IPS-18a (cell line): ENCODE results near the gene SPATS2L.

ENCODE experiments used
- H3K27ac ChIP-seq: one replicate; pipeline ENCODE4 v1.5.1; 2013; ENCODE audit warnings: low read length
- H3K27me3 ChIP-seq: one replicate; pipeline ENCODE4 v1.6.1; 2013; ENCODE audit warnings: mild to moderate bottlenecking, low read length; ENCODE audit not compliant: control insufficient read depth, insufficient read depth
- H3K36me3 ChIP-seq: one replicate; pipeline ENCODE4 v1.6.1; 2013; ENCODE audit warnings: low read depth, low read length; ENCODE audit not compliant: control insufficient read depth
- H3K4me1 ChIP-seq: one replicate; pipeline ENCODE4 v1.6.1; 2013; ENCODE audit warnings: low read depth, low read length; ENCODE audit not compliant: control insufficient read depth
- H3K4me3 ChIP-seq: one replicate; pipeline ENCODE4 v1.5.1; 2013; ENCODE audit warnings: low read length
- H3K9ac ChIP-seq: one replicate; pipeline ENCODE4 v1.6.1; 2013; ENCODE audit warnings: mild to moderate bottlenecking, low read length, moderate library complexity
- H3K9me3 ChIP-seq: one replicate; pipeline ENCODE4 v1.6.1; 2013; ENCODE audit warnings: low read depth, low read length; ENCODE audit not compliant: control insufficient read depth

Gene SPATS2L

DNA sequence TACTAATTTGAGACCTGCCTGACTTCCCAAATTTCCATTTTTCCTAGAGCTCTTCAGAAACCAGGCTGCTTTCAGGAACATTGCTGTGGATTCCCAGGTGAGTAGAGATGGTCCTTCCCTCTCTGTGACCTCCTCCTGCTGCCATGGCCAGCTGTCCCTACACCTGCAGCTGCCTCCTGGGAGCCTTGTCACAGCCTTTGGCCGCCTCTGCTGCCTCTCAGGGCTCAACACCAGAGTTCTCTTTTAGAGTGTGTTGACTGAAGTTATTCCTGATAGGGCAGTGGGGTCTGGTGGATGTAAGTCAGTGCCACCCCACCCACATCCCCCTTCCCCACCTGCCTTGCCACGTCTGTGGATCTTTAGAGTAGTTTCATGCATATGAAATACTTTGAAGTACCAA is 22.9 kb downstream of the SPATS2L start:
- no peaks in the 10 kb centered on the region for H3K27me3 ChIP-seq
- peaks cover 4% of the 10 kb centered on the region for H3K4me1 ChIP-seq
- no peak overlapping the region for H3K4me3 ChIP-seq
- H3K9me3 ChIP-seq: no peaks in the 10 kb centered on the region
- peaks cover 4% of the 10 kb centered on the region for H3K36me3 ChIP-seq
- H3K27ac ChIP-seq: no peak overlapping the region
- no peak overlapping the region for H3K9ac ChIP-seq

DNA sequence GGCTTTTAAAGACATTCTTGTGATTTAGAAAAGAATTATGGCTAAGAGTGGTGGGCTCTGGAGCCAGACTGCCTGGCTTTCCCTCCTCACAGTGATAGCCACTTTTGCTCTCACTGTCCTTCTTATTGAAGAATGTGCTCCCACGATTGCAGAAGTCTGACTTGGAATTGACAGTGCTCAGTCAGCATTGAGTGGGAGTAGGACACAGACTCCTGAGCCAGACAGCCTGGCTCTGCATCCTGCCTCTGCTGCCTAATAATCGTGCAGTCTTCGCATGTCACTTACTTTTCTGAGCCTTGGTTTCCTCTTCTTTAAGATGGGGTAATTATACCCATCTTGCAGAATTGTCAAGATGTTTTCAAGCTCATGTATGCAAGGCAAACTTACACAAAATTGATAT is 23.3 kb downstream of the SPATS2L start:
- H3K4me3 ChIP-seq: no peak overlapping the region
- H3K9ac ChIP-seq: no peak overlapping the region
- H3K4me1 ChIP-seq: no peaks in the 10 kb centered on the region
- no peak overlapping the region for H3K27ac ChIP-seq
- no peaks in the 10 kb centered on the region for H3K9me3 ChIP-seq
- peaks cover 4% of the 10 kb centered on the region for H3K36me3 ChIP-seq
- no peaks in the 10 kb centered on the region for H3K27me3 ChIP-seq

DNA sequence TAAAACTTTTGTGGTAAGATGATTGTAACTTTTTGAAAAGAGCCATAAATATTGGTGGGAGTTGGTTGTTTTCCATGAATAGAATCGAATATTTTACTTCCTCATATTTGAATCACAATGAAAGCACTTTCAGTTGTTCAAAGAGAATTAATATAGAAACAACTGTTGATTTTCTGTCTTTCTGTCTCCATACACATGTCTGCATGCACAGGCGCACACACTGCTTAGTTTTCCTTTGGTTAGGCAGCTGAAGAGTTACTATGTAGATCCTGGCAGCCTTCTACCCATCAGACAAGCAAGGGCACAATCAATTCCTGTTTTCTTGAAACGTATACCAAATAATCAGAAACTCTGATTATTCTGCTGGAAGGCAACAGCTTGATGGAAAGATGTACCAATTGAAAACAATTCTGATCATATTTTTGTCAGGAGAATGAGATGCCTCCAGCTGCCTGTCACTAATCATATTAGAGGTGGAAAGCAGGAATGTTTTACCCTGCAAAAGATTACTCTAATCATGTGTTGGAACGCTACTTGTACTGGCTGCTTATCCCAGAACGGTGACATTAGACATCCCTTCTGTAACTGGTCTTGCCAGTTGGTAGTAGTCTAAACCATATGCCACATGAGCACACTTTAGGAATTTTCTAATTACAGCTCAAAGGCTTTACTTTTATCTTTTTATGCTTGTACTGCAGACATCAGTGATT is 24.0 kb downstream of the SPATS2L start:
- Histone ChIP-seq H3K9ac (no peak overlapping the region), H3K27ac (no peak overlapping the region), H3K9me3 (no peaks in the 10 kb centered on the region), H3K27me3 (no peaks in the 10 kb centered on the region), H3K4me1 (no peaks in the 10 kb centered on the region), H3K4me3 (no peak overlapping the region), H3K36me3 (peaks cover 4% of the 10 kb centered on the region)

DNA sequence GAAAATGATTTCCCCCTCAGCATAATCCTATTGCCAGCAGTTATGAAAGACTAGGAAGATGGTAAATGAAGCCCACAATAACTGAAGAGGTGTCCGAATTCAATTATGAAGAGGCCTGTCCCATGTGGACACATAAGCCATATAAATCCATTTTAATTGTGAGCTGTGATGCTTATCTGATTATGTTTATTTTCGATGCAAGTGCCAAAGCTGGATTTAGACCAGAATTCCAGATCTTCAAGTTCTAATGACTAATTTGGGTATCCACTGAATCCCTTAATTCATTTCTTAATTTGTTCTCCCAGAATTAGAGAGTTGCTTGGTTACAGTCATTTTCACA is 24.5 kb downstream of the SPATS2L start:
- Histone ChIP-seq H3K9me3 (no peaks in the 10 kb centered on the region), H3K36me3 (peaks cover 4% of the 10 kb centered on the region), H3K27ac (no peak overlapping the region), H3K27me3 (no peaks in the 10 kb centered on the region), H3K4me3 (no peak overlapping the region), H3K4me1 (no peaks in the 10 kb centered on the region), H3K9ac (no peak overlapping the region)

DNA sequence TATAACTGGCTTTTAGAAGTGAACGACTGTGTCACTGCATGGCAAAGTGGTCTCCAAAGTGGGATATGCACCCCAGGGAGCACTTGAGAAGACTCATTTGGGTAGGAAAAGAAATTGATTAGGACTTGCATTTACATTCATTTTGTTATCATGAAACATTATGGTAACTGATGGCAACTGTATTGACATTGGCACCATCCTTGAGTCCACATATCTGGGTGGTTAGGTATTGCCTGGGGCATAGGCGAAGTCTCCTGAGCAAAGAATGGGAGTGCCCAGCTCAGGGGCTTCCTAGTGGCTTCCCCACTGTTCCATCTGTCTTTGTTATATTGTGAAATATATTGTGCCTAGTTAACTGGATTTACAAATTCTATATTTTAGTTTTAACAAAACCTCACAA is 29.2 kb downstream of the SPATS2L start:
- H3K4me3 ChIP-seq: no peak overlapping the region
- no peaks in the 10 kb centered on the region for H3K9me3 ChIP-seq
- H3K9ac ChIP-seq: no peak overlapping the region
- H3K27me3 ChIP-seq: no peaks in the 10 kb centered on the region
- H3K4me1 ChIP-seq: peaks cover 16% of the 10 kb centered on the region
- peaks cover 4% of the 10 kb centered on the region for H3K36me3 ChIP-seq
- H3K27ac ChIP-seq: no peak overlapping the region

DNA sequence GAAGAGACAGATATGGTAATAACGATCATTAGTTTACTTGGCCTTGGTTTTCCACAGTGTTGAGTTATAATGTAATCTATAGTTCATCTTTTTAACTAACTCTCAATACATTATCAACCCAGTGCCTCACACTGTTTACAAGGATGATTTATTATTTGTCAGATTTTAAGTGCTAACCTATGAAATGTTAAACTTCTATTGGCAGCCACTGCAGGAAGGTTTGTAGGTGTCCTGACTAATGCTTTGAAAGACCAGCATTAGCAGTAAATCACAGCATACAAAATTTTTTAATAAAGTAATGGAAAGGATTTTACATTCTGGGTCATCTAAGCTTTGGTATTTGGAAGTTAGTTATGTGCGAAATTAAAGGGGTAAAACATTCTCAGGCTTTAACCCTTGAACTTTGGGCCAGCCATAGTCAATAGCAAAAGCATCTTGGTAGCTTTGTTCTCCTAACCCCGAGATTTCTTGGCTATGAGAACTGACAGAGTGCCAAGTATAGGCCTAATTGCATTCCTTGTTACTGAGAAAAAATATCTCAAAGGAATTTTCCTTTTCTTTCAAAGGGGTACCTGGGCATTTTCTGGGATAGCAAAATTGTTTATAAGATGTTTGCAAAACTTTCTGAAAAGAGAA is 30.6 kb downstream of the SPATS2L start:
- H3K27ac ChIP-seq: no peak overlapping the region

DNA sequence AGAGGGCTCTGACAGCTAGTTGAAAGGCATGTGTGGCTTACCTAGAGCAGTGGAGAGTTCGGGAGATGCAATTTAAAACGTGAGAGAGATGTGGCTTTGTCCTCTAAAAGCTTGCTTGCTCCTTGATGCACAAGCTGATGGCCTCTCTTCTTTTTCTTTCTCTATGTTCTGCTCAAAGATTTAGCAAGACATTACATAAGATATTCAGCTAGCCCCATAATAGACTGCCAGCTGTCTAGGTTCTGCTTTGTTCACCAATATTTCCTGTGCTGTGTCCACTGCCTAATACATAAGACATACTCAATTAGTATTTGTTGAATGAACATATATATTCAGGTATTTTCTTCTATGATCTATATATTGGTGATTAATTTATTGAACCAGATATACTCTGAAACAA is 31.1 kb downstream of the SPATS2L start:
- no peaks in the 10 kb centered on the region for H3K36me3 ChIP-seq
- no peak overlapping the region for H3K9ac ChIP-seq
- H3K9me3 ChIP-seq: no peaks in the 10 kb centered on the region
- H3K27me3 ChIP-seq: no peaks in the 10 kb centered on the region
- H3K4me1 ChIP-seq: peaks cover 16% of the 10 kb centered on the region
- H3K4me3 ChIP-seq: no peak overlapping the region
- no peak overlapping the region for H3K27ac ChIP-seq

More for the DNA sequence above, 30.6 kb downstream of the SPATS2L start:
- H3K4me3 ChIP-seq: no peak overlapping the region
- H3K4me1 ChIP-seq: peaks cover 16% of the 10 kb centered on the region
- no peaks in the 10 kb centered on the region for H3K9me3 ChIP-seq
- no peaks in the 10 kb centered on the region for H3K36me3 ChIP-seq
- H3K9ac ChIP-seq: no peak overlapping the region
- no peaks in the 10 kb centered on the region for H3K27me3 ChIP-seq

DNA sequence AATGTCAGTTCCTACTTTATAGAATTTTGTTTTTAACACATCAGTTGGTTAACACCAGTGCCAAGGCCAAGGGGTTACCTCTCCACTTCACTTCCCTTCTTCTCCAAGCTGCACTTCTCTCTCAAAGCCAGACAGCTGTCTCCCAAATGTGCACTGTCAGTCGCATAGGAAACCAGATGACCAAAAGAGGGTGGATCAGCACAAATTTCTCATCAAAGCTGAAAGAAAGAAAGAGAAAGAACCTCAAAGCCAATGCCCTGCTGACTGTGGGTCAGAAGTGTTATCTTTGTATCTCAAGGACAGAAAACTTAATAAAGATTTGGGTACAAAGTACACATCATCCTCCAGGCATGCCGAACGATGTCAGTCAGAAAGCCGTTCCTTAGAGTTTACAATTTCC is 32.2 kb downstream of the SPATS2L start:
- no peak overlapping the region for H3K27ac ChIP-seq
- H3K4me1 ChIP-seq: peaks cover 16% of the 10 kb centered on the region
- no peaks in the 10 kb centered on the region for H3K9me3 ChIP-seq
- H3K9ac ChIP-seq: no peak overlapping the region
- no peaks in the 10 kb centered on the region for H3K27me3 ChIP-seq
- H3K36me3 ChIP-seq: no peaks in the 10 kb centered on the region
- no peak overlapping the region for H3K4me3 ChIP-seq

DNA sequence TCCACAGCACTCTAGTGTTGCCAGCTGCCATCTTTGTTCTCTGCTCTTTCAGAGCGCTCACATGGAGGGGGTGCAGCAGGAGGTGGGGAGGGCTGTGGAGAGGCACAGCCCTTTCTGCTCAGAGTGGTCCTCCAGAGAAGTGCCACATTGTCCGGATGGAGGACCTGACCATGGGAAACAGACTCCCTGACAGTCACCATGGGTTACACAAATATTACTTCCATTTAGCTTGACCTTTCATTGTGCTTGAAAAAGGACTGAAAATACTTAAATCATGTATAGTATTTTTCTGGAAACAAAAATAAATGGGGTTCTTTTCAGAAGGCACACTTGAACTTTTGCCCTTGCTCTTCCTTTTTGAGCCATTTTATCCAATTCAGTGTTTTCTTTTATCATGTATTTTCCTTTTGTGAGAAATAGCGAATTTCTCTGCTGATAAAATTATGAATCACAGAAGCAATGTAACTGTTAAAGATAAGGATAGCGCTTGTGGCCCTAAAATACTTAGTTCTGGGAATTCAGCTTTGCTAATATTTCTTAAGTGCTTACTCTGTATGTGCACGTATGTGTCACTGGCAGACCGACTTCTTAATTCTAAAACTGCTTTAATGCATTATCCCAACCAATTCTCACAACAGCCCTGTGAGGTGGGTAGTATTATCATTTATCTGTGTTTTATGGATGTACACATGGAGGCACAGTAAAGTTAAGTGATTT is 34.2 kb downstream of the SPATS2L start:
- no peaks in the 10 kb centered on the region for H3K27me3 ChIP-seq
- no peak overlapping the region for H3K27ac ChIP-seq
- H3K9ac ChIP-seq: no peak overlapping the region
- no peak overlapping the region for H3K4me3 ChIP-seq
- H3K9me3 ChIP-seq: no peaks in the 10 kb centered on the region
- H3K36me3 ChIP-seq: no peaks in the 10 kb centered on the region
- peaks cover 19% of the 10 kb centered on the region for H3K4me1 ChIP-seq

DNA sequence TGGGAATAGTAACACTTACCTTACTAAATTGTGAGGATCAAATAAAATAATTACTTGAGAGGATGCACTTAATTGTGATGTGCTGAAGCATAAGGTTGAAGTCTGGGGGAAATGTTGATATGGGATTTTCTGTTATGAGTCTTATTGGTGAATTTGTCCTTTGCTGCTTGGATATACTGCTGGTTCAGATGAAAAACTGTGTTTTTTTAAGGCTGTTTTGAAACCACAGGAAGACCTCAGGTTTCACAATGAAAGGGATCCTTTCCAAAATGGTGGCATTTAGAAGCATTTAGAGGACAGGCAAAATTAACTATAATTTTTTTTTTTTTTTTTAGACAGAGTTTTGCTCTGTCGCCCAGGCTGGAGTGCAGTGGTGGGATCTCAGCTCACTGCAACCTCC is 34.9 kb downstream of the SPATS2L start:
- H3K9ac ChIP-seq: no peak overlapping the region
- no peaks in the 10 kb centered on the region for H3K27me3 ChIP-seq
- no peak overlapping the region for H3K4me3 ChIP-seq
- peaks cover 20% of the 10 kb centered on the region for H3K4me1 ChIP-seq
- no peak overlapping the region for H3K27ac ChIP-seq
- H3K36me3 ChIP-seq: no peaks in the 10 kb centered on the region
- H3K9me3 ChIP-seq: no peaks in the 10 kb centered on the region

DNA sequence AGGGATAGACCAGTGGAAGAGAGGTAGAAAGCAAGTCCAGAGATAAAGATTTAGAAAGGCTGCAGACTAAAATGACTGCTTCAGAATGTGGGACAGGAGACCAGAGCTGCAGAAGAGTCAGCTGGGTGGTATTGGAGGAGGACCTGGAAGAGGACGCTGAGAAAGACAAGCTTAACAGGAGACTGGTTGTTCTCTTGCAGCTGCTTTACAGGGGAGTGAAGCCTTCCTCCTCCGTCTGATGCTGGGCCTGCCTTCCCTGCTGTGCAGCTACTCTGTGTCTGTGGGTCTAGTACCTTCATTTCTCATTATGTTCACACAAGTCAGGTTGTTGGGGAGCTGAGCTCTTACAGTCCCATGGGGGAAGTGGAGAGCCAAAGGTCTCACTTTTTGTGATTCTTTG is 35.7 kb downstream of the SPATS2L start:
- Histone ChIP-seq H3K4me1 (peaks cover 23% of the 10 kb centered on the region), H3K27me3 (no peaks in the 10 kb centered on the region), H3K27ac (no peak overlapping the region), H3K9ac (no peak overlapping the region), H3K36me3 (no peaks in the 10 kb centered on the region), H3K4me3 (no peak overlapping the region), H3K9me3 (no peaks in the 10 kb centered on the region)

DNA sequence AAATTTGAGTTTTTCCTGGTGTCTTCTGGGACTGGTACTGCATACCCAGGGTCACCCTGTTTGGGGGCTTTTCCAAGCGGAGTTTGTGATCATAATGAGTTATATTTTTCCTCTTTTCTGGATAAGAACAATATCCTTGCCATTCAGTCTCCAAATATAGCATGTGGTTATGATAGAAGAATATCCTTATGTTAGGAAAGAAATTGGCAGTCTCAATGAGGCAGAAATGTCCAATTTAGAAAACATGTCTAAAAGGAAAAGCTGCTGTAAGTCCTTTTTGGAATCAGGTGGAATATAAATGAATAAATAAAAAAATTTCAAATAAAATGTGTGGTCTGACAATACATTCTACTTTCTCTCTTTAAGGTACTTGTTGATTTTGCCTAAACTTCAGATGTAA is 36.2 kb downstream of the SPATS2L start:
- H3K27ac ChIP-seq: no peak overlapping the region
- no peak overlapping the region for H3K9ac ChIP-seq
- no peaks in the 10 kb centered on the region for H3K27me3 ChIP-seq
- H3K36me3 ChIP-seq: no peaks in the 10 kb centered on the region
- peaks cover 23% of the 10 kb centered on the region for H3K4me1 ChIP-seq
- H3K9me3 ChIP-seq: no peaks in the 10 kb centered on the region
- no peak overlapping the region for H3K4me3 ChIP-seq
